B cell (primary cell): ENCODE data around the gene PCBP2. TPM values are rescaled to one million over a fixed set of nuclear protein-coding genes. Genes with fewer than 3 reads are reported as not detected.

Experiments
- ATAC-seq: fragments of 200-7000 bp; cut with Tn5 transposase; one replicate; pipeline ENCODE4 v1.10.0; 2021; ENCODE audit warnings: low read depth, mild to moderate bottlenecking, moderate number of reproducible peaks, moderate library complexity
- CTCF ChIA-PET: fragments of 350-600 bp; sonication (Branson Sonifier 250); formaldehyde crosslinking; loops from one replicate; lab custom pipeline; 2021; ENCODE audit warnings: antibody characterized with exemption, inconsistent platforms; lab: Charles Lee
- POLR2A ChIA-PET: fragments of 350-600 bp; sonication (Branson Sonifier 250); formaldehyde crosslinking; loops from one replicate; lab custom pipeline; 2021; ENCODE audit warnings: antibody characterized with exemption; lab: Charles Lee
- DNase-seq: peaks from one replicate; pipeline ENCODE4 v3.0.0; 2013
- H2AFZ ChIP-seq: 2 replicates; pipeline ENCODE4 v1.6.1; 2012; ENCODE audit warnings: mild to moderate bottlenecking, low read depth, low read length; ENCODE audit not compliant: insufficient read depth, poor library complexity, severe bottlenecking
- H3K27ac ChIP-seq, 2 donors: 1 replicate in 1 of 2; 2 replicates in 1 of 2; pipeline ENCODE4 v1.5.1; 2012 to 2013; ENCODE audit warnings: low read length in 2 of 2, mild to moderate bottlenecking in 2 of 2, moderate library complexity in 1 of 2
- H3K27me3 ChIP-seq, 4 experiments: fragments of 200-600 bp in 1 of 4; sonication (generic) in 1 of 4; replicated peaks in 1 of 4; 1 replicate in 2 of 4; 2 replicates in 2 of 4; pipeline versions ENCODE4 v1.6.1 to v1.7.0; 2013 to 2016; ENCODE audit warnings: low read length in 3 of 4, mild to moderate bottlenecking in 2 of 4, mixed read lengths in 1 of 4, moderate library complexity in 1 of 4; ENCODE audit not compliant: insufficient read depth in 4 of 4, control insufficient read depth in 3 of 4; ENCODE audit errors: control extremely low read depth in 1 of 4
- H3K36me3 ChIP-seq, 2 experiments: replicated peaks in 1 of 2; 1 replicate in 1 of 2; 2 replicates in 1 of 2; pipeline versions ENCODE4 v1.6.1 to v1.7.1; 2013; ENCODE audit warnings: low read length in 1 of 2; ENCODE audit not compliant: insufficient read depth in 2 of 2, control insufficient read depth in 1 of 2; ENCODE audit errors: control extremely low read depth in 1 of 2, extremely low read depth in 1 of 2
- H3K4me1 ChIP-seq, 2 donors: fragments of 200-600 bp in 1 of 2; sonication (generic) in 1 of 2; 1 replicate in 1 of 2; 2 replicates in 1 of 2; pipeline versions ENCODE4 v1.5.1 to v1.6.1; 2013 to 2017; ENCODE audit warnings: low read length in 2 of 2; ENCODE audit not compliant: control insufficient read depth in 2 of 2, insufficient read depth in 2 of 2
- H3K4me2 ChIP-seq: replicated peaks from 2 replicates; pipeline ENCODE3; 2012; ENCODE audit warnings: mild to moderate bottlenecking, low read depth, low read length; ENCODE audit not compliant: poor library complexity, severe bottlenecking
- H3K4me3 ChIP-seq, 5 experiments: fragments of 200-600 bp in 1 of 5; sonication (generic) in 1 of 5; 1 replicate in 3 of 5; 2 replicates in 2 of 5; pipeline versions ENCODE4 v1.5.1 to v1.7.0; 2011 to 2016; ENCODE audit warnings: low read length in 4 of 5, mild to moderate bottlenecking in 4 of 5, low read depth in 2 of 5, control low read depth in 1 of 5, moderate library complexity in 1 of 5; ENCODE audit not compliant: insufficient read depth in 1 of 5; ENCODE audit errors: control extremely low read depth in 1 of 5, extremely low read depth in 1 of 5
- H3K79me2 ChIP-seq: fragments of 200-600 bp; sonication (generic); one replicate; pipeline ENCODE4 v1.6.0; 2016; ENCODE audit warnings: low read length; ENCODE audit not compliant: control insufficient read depth, insufficient read depth
- H3K9ac ChIP-seq: fragments of 200-600 bp; sonication (generic); 2 replicates; pipeline ENCODE4 v1.6.1; 2017; ENCODE audit warnings: mild to moderate bottlenecking, low read length, moderate library complexity
- H3K9me3 ChIP-seq, 3 donors: one replicate each; pipeline versions ENCODE4 v1.6.1 to v1.7.1; 2013; ENCODE audit warnings: low read length in 2 of 3; ENCODE audit not compliant: control insufficient read depth in 2 of 3, insufficient read depth in 1 of 3; ENCODE audit errors: control extremely low read depth in 1 of 3
- H4K20me1 ChIP-seq: 2 replicates; pipeline ENCODE4 v1.6.0; 2012; ENCODE audit warnings: mild to moderate bottlenecking, low read length; ENCODE audit not compliant: insufficient read depth, control insufficient read depth, poor library complexity, severe bottlenecking
- H3K27ac Mint-ChIP-seq: one replicate; pipeline ENCODE4 v1.8.0; 2021; ENCODE audit warnings: mixed read lengths
- H3K27me3 Mint-ChIP-seq: one replicate; pipeline ENCODE4 v1.8.0; 2021; ENCODE audit warnings: mixed read lengths
- H3K4me1 Mint-ChIP-seq: one replicate; pipeline ENCODE4 v1.8.0; 2021; ENCODE audit warnings: mixed read lengths
- H3K4me3 Mint-ChIP-seq: one replicate; pipeline ENCODE4 v1.8.0; 2021; ENCODE audit warnings: mixed read lengths
- H3K9me3 Mint-ChIP-seq: one replicate; pipeline ENCODE4 v1.8.0; 2022; ENCODE audit warnings: mixed read lengths; ENCODE audit not compliant: insufficient read depth
- CTCF ChIP-seq: fragments of 200-600 bp; IDR thresholded peaks from one replicate; pipeline ENCODE4 v1.8.0; 2022; ENCODE audit warnings: antibody characterized with exemption, mild to moderate bottlenecking
- EZH2 ChIP-seq: IDR thresholded peaks from 2 replicates; pipeline ENCODE4 v1.6.1; 2012; ENCODE audit warnings: borderline replicate concordance, low read depth, mild to moderate bottlenecking, moderate library complexity, low read length; ENCODE audit not compliant: insufficient read depth, poor library complexity, severe bottlenecking
- WGBS: methylation state at CpG from one replicate; pipeline ENCODE4 v1.1.5; 2013; ENCODE audit warnings: missing lambda C conversion rate; ENCODE audit not compliant: insufficient coverage; 5-methylcytosine and 5-hydroxymethylcytosine counted together
- intact Hi-C: fragments of 100-400 bp; cut with micrococcal nuclease; formaldehyde crosslinking; loops from one replicate; pipeline ENCODE4 v1.10.0; 2022
- polyA plus RNA-seq: library from polyadenylated mRNA; depleted of rRNA; stranded (reverse); fragments of >200 nt; gene quantifications from 2 replicates; pipeline ENCODE4 v1.2.3, GENCODE V29; 2012
- total RNA-seq, 2 donors: library from RNA; stranded (reverse); fragments of 120-200 nt in 1 of 2; gene quantifications; 1 replicate in 1 of 2; 2 replicates in 1 of 2; pipeline versions ENCODE4 v1.2.3 to v1.2.4, GENCODE V29; 2013 to 2022

PCBP2 gene
- total and polyA plus RNA-seq, 2 donors (not counting 1 experiment from before 2014, with no cell fraction given), result 492 to 944 TPM

GRCh38 chr12:53492830-53493609 is 41.1 kb downstream of the PCBP2 start:
- H3K79me2 ChIP-seq, result no peaks in the 10 kb centered on the region
- Mint-ChIP-seq H3K4me3 (peak overlapping the region; percentile 98), H3K9me3 (no peaks in the 10 kb centered on the region), H3K27ac (peak overlapping the region; percentile 96), H3K4me1 (peaks cover 23% of the 10 kb centered on the region), H3K27me3 (no peaks in the 10 kb centered on the region)
- peak overlapping the region; percentile 69 for H3K9ac ChIP-seq
- peak overlapping the region; percentile 51 to 68 (median 61) for H3K4me3 ChIP-seq
- TF ChIP-seq CTCF, result no peak
- no peak for TF ChIP-seq EZH2
- peak overlapping the region; percentile 71 for H2AFZ ChIP-seq
- H3K36me3 ChIP-seq, result peaks cover 0 to under 1% of the 10 kb centered on the region in 2 experiments
- POLR2A ChIA-PET, result interaction anchor here (0.5 to 2.2 kb wide), 6 partner anchors 8 to 172 kb away, joined by 3 to 14 read pairs (median 3); partner anchors contain the start of genes AAAS, PRR13 and TARBP2
- H3K27ac ChIP-seq, result peak overlapping the region; percentile 84 to 90
- no peaks in the 10 kb centered on the region for H3K27me3 ChIP-seq
- peaks cover 16 to 21% of the 10 kb centered on the region in 2 donors for H3K4me1 ChIP-seq
- H4K20me1 ChIP-seq, result no peaks in the 10 kb centered on the region
- no peaks in the 10 kb centered on the region for H3K9me3 ChIP-seq
- H3K4me2 ChIP-seq, result peak overlapping the region; percentile 93
- ATAC-seq (peak; percentile 95), DNase-seq (peak; percentile 95)
- under 1% methylated on average over 46 of the region's 52 CpGs for WGBS
- intact Hi-C loops, result loop anchor here (1.0 to 2.0 kb wide), 4 partner anchors 8 to 172 kb away; partner anchors contain the start of genes AAAS, PCBP2, PRR13 and TARBP2
- CTCF ChIA-PET, result interaction anchor here (1.0 to 2.0 kb wide), 4 partner anchors 11 to 148 kb away, joined by 3 to 12 read pairs (median 4); no protein-coding TSS in a partner anchor
